Panc1 (cell line): Measurements from ENCODE around the gene AHI1. TPM values are rescaled to one million over a fixed set of nuclear protein-coding genes. Genes with fewer than 3 reads are reported as not detected.

Source experiments
- ATAC-seq: fragments of 200-7000 bp; cut with Tn5 transposase; 2 replicates; pipeline ENCODE4 v1.9.1; 2020; ENCODE audit warnings: mild to moderate bottlenecking, moderate library complexity
- BruUV-seq: library from RNA; stranded (reverse); fragments of 400-500 nt; replicated peaks from 2 replicates; lab custom pipeline; 2021; lab: Mats Ljungman, UMichigan
- CTCF ChIA-PET: fragments of 300-600 bp; sonication (Branson Sonifier 250); formaldehyde crosslinking; loops from one replicate; lab custom pipeline; 2022; ENCODE audit warnings: antibody characterized with exemption; lab: Charles Lee
- POLR2A ChIA-PET: fragments of 300-600 bp; sonication (Branson Sonifier 250); formaldehyde crosslinking; loops from one replicate; lab custom pipeline; 2022; ENCODE audit warnings: antibody characterized with exemption; lab: Charles Lee
- DNase-seq: peaks from one replicate; pipeline ENCODE4 v3.0.0-alpha.2; 2010; ENCODE audit warnings: low read depth, low spot score
- H3K27ac ChIP-seq: 2 replicates; pipeline ENCODE4 v1.5.1; 2011; ENCODE audit warnings: mild to moderate bottlenecking, low read length, inconsistent platforms
- H3K27me3 ChIP-seq: fragments of 200-500 bp; sonication (Bioruptor generic); 2 replicates; pipeline ENCODE4 v1.6.0; 2014; ENCODE audit warnings: low read length, inconsistent platforms; ENCODE audit not compliant: control insufficient read depth, insufficient read depth
- H3K36me3 ChIP-seq: fragments of 200-500 bp; sonication (Bioruptor generic); 2 replicates; pipeline ENCODE4 v1.5.1; 2014; ENCODE audit warnings: inconsistent platforms, mild to moderate bottlenecking, low read length, moderate library complexity; ENCODE audit not compliant: control insufficient read depth, insufficient read depth
- H3K4me1 ChIP-seq: 2 replicates; pipeline ENCODE4 v1.5.1; 2011; ENCODE audit warnings: inconsistent platforms, mild to moderate bottlenecking, low read length, moderate library complexity; ENCODE audit not compliant: control insufficient read depth, insufficient read depth
- H3K4me3 ChIP-seq, 2 experiments: 2 replicates each; pipeline ENCODE4 v1.5.1; 2011 to 2012; ENCODE audit warnings: low read depth in 2 of 2, low read length in 2 of 2, mild to moderate bottlenecking in 2 of 2, inconsistent platforms in 1 of 2, moderate library complexity in 1 of 2
- H3K9me3 ChIP-seq: fragments of 200-500 bp; sonication (Bioruptor generic); 2 replicates; pipeline ENCODE4 v1.5.1; 2014; ENCODE audit warnings: low read depth, mild to moderate bottlenecking, inconsistent platforms, low read length, moderate library complexity; ENCODE audit not compliant: control insufficient read depth, insufficient read depth
- POLR2AphosphoS5 ChIP-seq: IDR thresholded peaks from 2 replicates; pipeline ENCODE4 v1.6.1; 2012; ENCODE audit warnings: mild to moderate bottlenecking, low read depth, low read length, moderate library complexity
- SIN3A ChIP-seq: IDR thresholded peaks from 2 replicates; pipeline ENCODE4 v1.6.1; 2012; ENCODE audit warnings: low read depth, mild to moderate bottlenecking, low read length, moderate library complexity, borderline replicate concordance; ENCODE audit not compliant: insufficient read depth
- TCF7L2 ChIP-seq: IDR thresholded peaks from 2 replicates; pipeline ENCODE4 v1.6.1; 2011; ENCODE audit warnings: mild to moderate bottlenecking, low read depth, low read length, inconsistent platforms
- in situ Hi-C: cut with HindIII; loops from 2 replicates; pipeline ENCODE4 v1.10.0; 2016; ENCODE audit warnings: low sequenced_read_pairs, low pct_unique_long_range_greater_than_20kb
- intact Hi-C: fragments of 100-400 bp; cut with micrococcal nuclease; formaldehyde crosslinking; loops from one replicate; pipeline ENCODE4 v1.10.0; 2022; ENCODE audit not compliant: unreplicated experiment
- total RNA-seq: library from RNA; stranded (reverse); gene quantifications from one replicate; pipeline ENCODE4 v1.2.1, GENCODE V29; 2021; ENCODE audit not compliant: unreplicated experiment
- TF ChIP-seq, protein P1 (sequence below), 2 experiments: IDR thresholded peaks; 2 replicates each; pipeline ENCODE4 v1.6.1; 2011 to 2012; ENCODE audit warnings: low read depth in 2 of 2, control low read depth in 1 of 2, low read length in 1 of 2, mild to moderate bottlenecking in 1 of 2, moderate library complexity in 1 of 2; ENCODE audit not compliant: insufficient read depth in 1 of 2
- TF ChIP-seq, protein P2 (sequence below): fragments of 450-650 bp; IDR thresholded peaks from 2 replicates; pipeline ENCODE4 v1.5.1; 2017; ENCODE audit warnings: mild to moderate bottlenecking

The AHI1 gene
- total RNA-seq, 1 experiment from 2014 or later = 22.3 TPM

DNA sequence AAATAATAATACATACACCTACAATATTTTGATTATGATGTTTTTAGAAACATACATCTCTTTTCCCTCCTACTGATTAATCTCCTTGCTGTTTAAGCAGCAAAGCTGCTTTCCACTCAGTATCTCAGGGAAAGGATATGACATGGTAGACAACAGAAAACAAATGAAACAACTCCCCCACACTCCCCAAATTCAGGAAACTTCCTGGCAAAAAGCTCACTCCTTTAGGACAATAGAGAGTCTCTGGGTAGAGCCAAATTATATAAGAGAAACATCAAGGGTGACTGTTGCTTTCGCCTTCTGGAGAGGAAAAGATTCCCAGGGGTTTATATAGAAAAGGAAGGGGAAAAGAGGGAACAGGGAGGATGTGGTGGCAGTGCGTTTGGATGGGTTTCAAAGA, 48.7 kb upstream of the AHI1 start:
- Histone ChIP-seq H3K9me3 (no peaks in the 10 kb centered on the region), H3K4me1 (no peaks in the 10 kb centered on the region), H3K4me3 (no peak overlapping the region), H3K36me3 (no peaks in the 10 kb centered on the region), H3K27ac (no peak overlapping the region), H3K27me3 (no peaks in the 10 kb centered on the region)
- ATAC-seq (no peak), DNase-seq (no peak)
- ChIA-PET POLR2A (no interaction called here), CTCF (no interaction called here)
- in situ Hi-C loops = no loop called here
- intact Hi-C loops = no loop called here
- no peak for TF ChIP-seq TCF7L2
- TF ChIP-seq, protein P1, sequence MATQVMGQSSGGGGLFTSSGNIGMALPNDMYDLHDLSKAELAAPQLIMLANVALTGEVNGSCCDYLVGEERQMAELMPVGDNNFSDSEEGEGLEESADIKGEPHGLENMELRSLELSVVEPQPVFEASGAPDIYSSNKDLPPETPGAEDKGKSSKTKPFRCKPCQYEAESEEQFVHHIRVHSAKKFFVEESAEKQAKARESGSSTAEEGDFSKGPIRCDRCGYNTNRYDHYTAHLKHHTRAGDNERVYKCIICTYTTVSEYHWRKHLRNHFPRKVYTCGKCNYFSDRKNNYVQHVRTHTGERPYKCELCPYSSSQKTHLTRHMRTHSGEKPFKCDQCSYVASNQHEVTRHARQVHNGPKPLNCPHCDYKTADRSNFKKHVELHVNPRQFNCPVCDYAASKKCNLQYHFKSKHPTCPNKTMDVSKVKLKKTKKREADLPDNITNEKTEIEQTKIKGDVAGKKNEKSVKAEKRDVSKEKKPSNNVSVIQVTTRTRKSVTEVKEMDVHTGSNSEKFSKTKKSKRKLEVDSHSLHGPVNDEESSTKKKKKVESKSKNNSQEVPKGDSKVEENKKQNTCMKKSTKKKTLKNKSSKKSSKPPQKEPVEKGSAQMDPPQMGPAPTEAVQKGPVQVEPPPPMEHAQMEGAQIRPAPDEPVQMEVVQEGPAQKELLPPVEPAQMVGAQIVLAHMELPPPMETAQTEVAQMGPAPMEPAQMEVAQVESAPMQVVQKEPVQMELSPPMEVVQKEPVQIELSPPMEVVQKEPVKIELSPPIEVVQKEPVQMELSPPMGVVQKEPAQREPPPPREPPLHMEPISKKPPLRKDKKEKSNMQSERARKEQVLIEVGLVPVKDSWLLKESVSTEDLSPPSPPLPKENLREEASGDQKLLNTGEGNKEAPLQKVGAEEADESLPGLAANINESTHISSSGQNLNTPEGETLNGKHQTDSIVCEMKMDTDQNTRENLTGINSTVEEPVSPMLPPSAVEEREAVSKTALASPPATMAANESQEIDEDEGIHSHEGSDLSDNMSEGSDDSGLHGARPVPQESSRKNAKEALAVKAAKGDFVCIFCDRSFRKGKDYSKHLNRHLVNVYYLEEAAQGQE (IDR thresholded peaks at IDR 0.05; ENCODE audit: insufficient read depth in 1 of 2, low read depth in 2 of 2, low read length in 1 of 2) = no peak
- no peak for TF ChIP-seq POLR2AphosphoS5
- TF ChIP-seq, protein P2, sequence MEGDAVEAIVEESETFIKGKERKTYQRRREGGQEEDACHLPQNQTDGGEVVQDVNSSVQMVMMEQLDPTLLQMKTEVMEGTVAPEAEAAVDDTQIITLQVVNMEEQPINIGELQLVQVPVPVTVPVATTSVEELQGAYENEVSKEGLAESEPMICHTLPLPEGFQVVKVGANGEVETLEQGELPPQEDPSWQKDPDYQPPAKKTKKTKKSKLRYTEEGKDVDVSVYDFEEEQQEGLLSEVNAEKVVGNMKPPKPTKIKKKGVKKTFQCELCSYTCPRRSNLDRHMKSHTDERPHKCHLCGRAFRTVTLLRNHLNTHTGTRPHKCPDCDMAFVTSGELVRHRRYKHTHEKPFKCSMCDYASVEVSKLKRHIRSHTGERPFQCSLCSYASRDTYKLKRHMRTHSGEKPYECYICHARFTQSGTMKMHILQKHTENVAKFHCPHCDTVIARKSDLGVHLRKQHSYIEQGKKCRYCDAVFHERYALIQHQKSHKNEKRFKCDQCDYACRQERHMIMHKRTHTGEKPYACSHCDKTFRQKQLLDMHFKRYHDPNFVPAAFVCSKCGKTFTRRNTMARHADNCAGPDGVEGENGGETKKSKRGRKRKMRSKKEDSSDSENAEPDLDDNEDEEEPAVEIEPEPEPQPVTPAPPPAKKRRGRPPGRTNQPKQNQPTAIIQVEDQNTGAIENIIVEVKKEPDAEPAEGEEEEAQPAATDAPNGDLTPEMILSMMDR = no peak
- TF ChIP-seq SIN3A = no peak
- no TSS peak for BruUV-seq

- no peaks in the 10 kb centered on the region for H3K4me1 ChIP-seq
- POLR2A ChIA-PET = no interaction called here
- H3K36me3 ChIP-seq = no peaks in the 10 kb centered on the region
- BruUV-seq = no TSS peak
- no peaks in the 10 kb centered on the region for H3K27me3 ChIP-seq
- DNase-seq (no peak), ATAC-seq (no peak)
- H3K27ac ChIP-seq = no peak overlapping the region
- in situ Hi-C loops = no loop called here
- CTCF ChIA-PET = no interaction called here
- H3K9me3 ChIP-seq = no peaks in the 10 kb centered on the region
- TF ChIP-seq, protein P2 = no peak; the same call in 1 of the 2 replicates
- no peak for TF ChIP-seq TCF7L2
- TF ChIP-seq POLR2AphosphoS5 = no peak
- TF ChIP-seq, protein P1 (IDR thresholded peaks at IDR 0.05; ENCODE audit: insufficient read depth in 1 of 2, low read depth in 2 of 2, low read length in 1 of 2) = no peak
- no peak for TF ChIP-seq SIN3A
- H3K4me3 ChIP-seq = no peak overlapping the region
- intact Hi-C loops = no loop called here
Observed at GRCh38 chr6:135540207-135540840, 42.8 kb upstream of the AHI1 start.
